GM12878 (cell line): Measurements from ENCODE around the gene DCPS. TPM values are rescaled to one million over a fixed set of nuclear protein-coding genes. Genes with fewer than 3 reads are reported as not detected.
A peak's percentile ranks its signal among the peaks of the same experiment; 100 is the strongest.

Experiments
- ATAC-seq: fragments of 200-7000 bp; cut with Tn5 transposase; 3 replicates; pipeline ENCODE4 v1.9.1; 2020; ENCODE audit warnings: mild to moderate bottlenecking, moderate library complexity
- BruUV-seq: library from RNA; stranded (reverse); fragments of 400-500 nt; replicated peaks from 2 replicates; lab custom pipeline; 2021; lab: Mats Ljungman, UMichigan
- CTCF ChIA-PET: fragments of 300-600 bp; sonication (Branson Sonifier 250); formaldehyde crosslinking; extraction: SDS; loops from one replicate; lab custom pipeline; 2021; ENCODE audit warnings: inconsistent platforms; lab: Yijun Ruan, JAX
- POLR2A ChIA-PET: fragments of 350-600 bp; formaldehyde crosslinking; extraction: SDS; loops from one replicate; lab custom pipeline; 2021; ENCODE audit warnings: inconsistent platforms; lab: Charles Lee
- RAD21 ChIA-PET: fragments of 300-600 bp; sonication (Branson Sonifier 250); formaldehyde crosslinking; loops from one replicate; lab custom pipeline; 2023; ENCODE audit warnings: antibody characterized with exemption; ENCODE audit not compliant: unreplicated experiment; lab: Charles Lee
- SMC1A ChIA-PET: fragments of 300-600 bp; sonication (Branson Sonifier 250); formaldehyde crosslinking; loops from one replicate; lab custom pipeline; 2023; ENCODE audit not compliant: unreplicated experiment, uncharacterized antibody; lab: Charles Lee
- DNase-seq: peaks from one replicate; pipeline ENCODE4 v3.0.0-alpha.2; 2011; ENCODE audit warnings: low read depth, low spot score
- FAIRE-seq: peaks from 3 replicates; lab custom pipeline; 2011; peaks lifted over from hg19 to GRCh38; lab: Jason Lieb, UNC
- H2AFZ ChIP-seq: 2 replicates; pipeline ENCODE4 v1.6.0; 2011; ENCODE audit warnings: low read depth, low read length, control low read depth; ENCODE audit not compliant: control insufficient read depth
- H3K27ac ChIP-seq: 2 replicates; pipeline ENCODE4 v1.5.1; 2011; ENCODE audit warnings: control low read depth; ENCODE audit not compliant: control insufficient read depth, insufficient read depth
- H3K27me3 ChIP-seq, 2 experiments: replicated peaks in 1 of 2; 2 replicates each; pipeline versions ENCODE4 v1.6.0 to v1.6.1; 2011; ENCODE audit warnings: low read length in 1 of 2; ENCODE audit not compliant: control insufficient read depth in 2 of 2, insufficient read depth in 2 of 2
- H3K36me3 ChIP-seq, 2 experiments: 2 replicates each; pipeline ENCODE4 v1.5.1; 2011; ENCODE audit warnings: low read length in 1 of 2; ENCODE audit not compliant: control insufficient read depth in 2 of 2, insufficient read depth in 2 of 2
- H3K4me1 ChIP-seq: 2 replicates; pipeline ENCODE4 v1.6.1; 2011; ENCODE audit warnings: mild to moderate bottlenecking, low read length, moderate library complexity, mixed read lengths; ENCODE audit not compliant: control insufficient read depth, insufficient read depth
- H3K4me2 ChIP-seq: 2 replicates; pipeline ENCODE4 v1.6.0; 2011; ENCODE audit warnings: control low read depth; ENCODE audit not compliant: control insufficient read depth, insufficient read depth
- H3K4me3 ChIP-seq: fragments of 200-600 bp; sonication (generic); 2 replicates; pipeline ENCODE4 v1.5.1; 2016
- H3K79me2 ChIP-seq: 2 replicates; pipeline ENCODE4 v1.6.0; 2011; ENCODE audit warnings: low read length; ENCODE audit not compliant: control insufficient read depth, insufficient read depth
- H3K9ac ChIP-seq: 2 replicates; pipeline ENCODE4 v1.8.0; 2011; ENCODE audit warnings: low read length, control low read depth, mixed read lengths; ENCODE audit not compliant: control insufficient read depth, insufficient read depth
- H3K9me3 ChIP-seq: replicated peaks from 3 replicates; pipeline ENCODE4 v1.5.1; 2011; ENCODE audit warnings: mild to moderate bottlenecking, low read length; ENCODE audit not compliant: control insufficient read depth, insufficient read depth
- H4K20me1 ChIP-seq: 2 replicates; pipeline ENCODE4 v1.6.0; 2011; ENCODE audit not compliant: control insufficient read depth, insufficient read depth
- BCL3 ChIP-seq: IDR thresholded peaks from 2 replicates; pipeline ENCODE4 v1.6.1; 2011; ENCODE audit warnings: borderline replicate concordance, low read depth, mild to moderate bottlenecking, moderate library complexity, low read length; ENCODE audit not compliant: insufficient read depth, poor library complexity, severe bottlenecking
- CEBPB ChIP-seq, 2 experiments: fragments of 150-350 bp in 1 of 2; IDR thresholded peaks; 2 replicates each; pipeline ENCODE4 v1.6.1; 2012 to 2014; ENCODE audit warnings: low read depth in 2 of 2, low read length in 2 of 2, borderline replicate concordance in 1 of 2, inconsistent platforms in 1 of 2
- FOS ChIP-seq: IDR thresholded peaks from 3 replicates; pipeline ENCODE4 v1.6.1; 2011; ENCODE audit warnings: borderline replicate concordance; ENCODE audit not compliant: insufficient read length; ENCODE audit errors: extremely low read depth
- FOXM1 ChIP-seq: IDR thresholded peaks from 2 replicates; pipeline ENCODE4 v1.6.1; 2012; ENCODE audit warnings: low read depth, mild to moderate bottlenecking, inconsistent platforms, low read length, moderate library complexity
- MTA3 ChIP-seq: IDR thresholded peaks from 2 replicates; pipeline ENCODE4 v1.6.1; 2012; ENCODE audit warnings: low read length, inconsistent platforms, borderline replicate concordance
- PKNOX1 ChIP-seq: fragments of 450-650 bp; IDR thresholded peaks from 2 replicates; pipeline ENCODE4 v1.6.1; 2016; ENCODE audit warnings: mild to moderate bottlenecking
- RB1 ChIP-seq: fragments of 450-650 bp; formaldehyde crosslinking; IDR thresholded peaks from 2 replicates; pipeline ENCODE4 v1.6.1; 2017; ENCODE audit warnings: mild to moderate bottlenecking, borderline replicate concordance
- RCOR1 ChIP-seq: conservative IDR thresholded peaks from 2 replicates; pipeline ENCODE4 v1.6.1; 2012; ENCODE audit warnings: low read depth, low read length, improper control_type of control experiment
- SMAD5 ChIP-seq: IDR thresholded peaks from 2 replicates; pipeline ENCODE4 v1.6.1; 2016; ENCODE audit warnings: antibody characterized with exemption, low read depth
- SREBF1 ChIP-seq: IDR thresholded peaks from 2 replicates; pipeline ENCODE4 v1.6.1; 2012; ENCODE audit warnings: mild to moderate bottlenecking, low read length
- TARDBP ChIP-seq: IDR thresholded peaks from 2 replicates; pipeline ENCODE4 v1.6.1; 2016; ENCODE audit warnings: borderline replicate concordance
- TCF12 ChIP-seq: IDR thresholded peaks from 2 replicates; pipeline ENCODE4 v1.6.1; 2011; ENCODE audit warnings: low read depth, mild to moderate bottlenecking, low read length
- ZNF274 ChIP-seq: IDR thresholded peaks from one replicate; pipeline ENCODE4 v1.8.0; 2011; ENCODE audit not compliant: insufficient read length, insufficient read depth
- ZNF592 ChIP-seq: fragments of 450-650 bp; IDR thresholded peaks from 2 replicates; pipeline ENCODE4 v1.6.1; 2017; ENCODE audit warnings: mild to moderate bottlenecking, moderate library complexity
- WGBS: methylation state at CpG from one replicate; pipeline ENCODE4 v1.1.6; 2016; ENCODE audit warnings: low lambda C conversion rate; ENCODE audit not compliant: insufficient replicate concordance, insufficient coverage; ENCODE audit errors: missing lambda C conversion rate; 5-methylcytosine and 5-hydroxymethylcytosine counted together
- in situ Hi-C: fragments of 300-500 bp; cut with MboI; formaldehyde crosslinking; loops from 9 replicates; pipeline ENCODE4 v1.14.3; 2018; ENCODE audit warnings: mixed read lengths
- intact Hi-C: fragments of 100-400 bp; cut with micrococcal nuclease; formaldehyde crosslinking; loops from one replicate; pipeline ENCODE4 v1.14.2; 2022; ENCODE audit not compliant: unreplicated experiment
- polyA plus RNA-seq, 11 experiments: library from polyadenylated mRNA; depleted of rRNA in 4 of 11; unstranded in 6 of 11; stranded (reverse) in 5 of 11; fragments of >200 nt; fragmentation: Nextera tagmentation in 4 of 11; fragmentation: Illumina TruSeq in 1 of 11; extraction: Ambion mirVana in 4 of 11; extraction: Trizol in 1 of 11; gene quantifications; 1 replicate in 1 of 11; 2 replicates in 10 of 11; pipeline versions ENCODE4 v1.2.1 to v1.2.3, GENCODE V29; 2011 to 2016; ENCODE audit warnings: inconsistent platforms in 2 of 11, missing spikeins in 2 of 11, low read depth in 1 of 11
- total RNA-seq, 4 experiments: library from RNA; depleted of rRNA in 3 of 4; stranded (reverse); fragments of >200 nt in 3 of 4; fragmentation: Illumina TruSeq in 1 of 4; extraction: Trizol in 1 of 4; gene quantifications; 2 replicates each; pipeline versions ENCODE4 v1.2.1 to v1.2.3, GENCODE V29; 2013 to 2021
- TF ChIP-seq, protein P1 (sequence below): fragments of 450-650 bp; IDR thresholded peaks from 2 replicates; pipeline ENCODE4 v1.6.1; 2017; ENCODE audit warnings: low read depth, mild to moderate bottlenecking, moderate library complexity
- TF ChIP-seq, protein P2 (sequence below): fragments of 450-650 bp; IDR thresholded peaks from 2 replicates; pipeline ENCODE4 v1.6.1; 2017; ENCODE audit warnings: borderline replicate concordance

Gene DCPS
- total and polyA plus RNA-seq, 10 of the 15 experiments (the other 5 are each of a cell fraction or from before 2014, with no cell fraction given) = 23.5 to 101 (median 67.4) TPM

DNA sequence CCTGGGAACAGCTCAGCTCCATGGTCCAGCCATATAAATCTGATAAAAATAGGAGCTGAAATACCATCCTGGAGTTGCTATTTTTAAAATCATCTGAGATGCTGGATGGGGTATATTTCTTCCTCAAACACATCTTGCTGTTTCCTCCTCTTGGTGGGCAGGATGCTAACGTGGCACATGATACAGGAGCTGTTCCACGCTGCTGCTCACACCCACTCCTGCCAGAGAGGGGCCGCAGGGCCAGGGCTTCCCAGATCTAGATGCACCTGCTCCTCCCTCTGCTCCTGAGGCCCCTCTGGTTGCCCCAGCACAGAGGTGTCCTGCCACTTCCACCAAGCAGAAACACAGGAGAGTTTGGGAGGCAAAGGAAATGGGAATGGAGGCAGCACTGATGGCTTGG is 48.3 kb downstream of the DCPS start:
- ChIA-PET POLR2A (no interaction called here), SMC1A (no interaction called here), RAD21 (no interaction called here), CTCF (no interaction called here)
- no peak overlapping the region for H2AFZ ChIP-seq
- 64% methylated on average over 3 of the region's 3 CpGs for WGBS
- no peak overlapping the region for H3K27ac ChIP-seq
- H3K4me3 ChIP-seq = no peak overlapping the region; the same call in 1 of the 2 replicates
- no peaks in the 10 kb centered on the region for H3K27me3 ChIP-seq
- no peaks in the 10 kb centered on the region for H3K9me3 ChIP-seq
- intact Hi-C loops (no loop called here), in situ Hi-C loops (no loop called here)
- peaks cover 0 to 4% of the 10 kb centered on the region in 2 experiments; a peak in 2 of 4 replicates for H3K36me3 ChIP-seq
- peak overlapping the region; percentile 11; the same call in 1 of the 2 replicates for H3K4me2 ChIP-seq
- no peaks in the 10 kb centered on the region for H4K20me1 ChIP-seq
- no peak overlapping the region for H3K9ac ChIP-seq
- DNase-seq (no peak), FAIRE-seq (no peak), ATAC-seq (no peak)
- H3K79me2 ChIP-seq = peaks cover 17% of the 10 kb centered on the region
- peaks cover 21% of the 10 kb centered on the region for H3K4me1 ChIP-seq
- BruUV-seq = no TSS peak
- TF ChIP-seq PKNOX1 = no peak
- TF ChIP-seq CEBPB (IDR thresholded peaks at IDR 0.05; ENCODE audit: borderline replicate concordance in 1 of 2, low read depth in 2 of 2, low read length in 2 of 2) = no peak
- no peak for TF ChIP-seq MTA3
- no peak for TF ChIP-seq RB1
- TF ChIP-seq, protein P1, sequence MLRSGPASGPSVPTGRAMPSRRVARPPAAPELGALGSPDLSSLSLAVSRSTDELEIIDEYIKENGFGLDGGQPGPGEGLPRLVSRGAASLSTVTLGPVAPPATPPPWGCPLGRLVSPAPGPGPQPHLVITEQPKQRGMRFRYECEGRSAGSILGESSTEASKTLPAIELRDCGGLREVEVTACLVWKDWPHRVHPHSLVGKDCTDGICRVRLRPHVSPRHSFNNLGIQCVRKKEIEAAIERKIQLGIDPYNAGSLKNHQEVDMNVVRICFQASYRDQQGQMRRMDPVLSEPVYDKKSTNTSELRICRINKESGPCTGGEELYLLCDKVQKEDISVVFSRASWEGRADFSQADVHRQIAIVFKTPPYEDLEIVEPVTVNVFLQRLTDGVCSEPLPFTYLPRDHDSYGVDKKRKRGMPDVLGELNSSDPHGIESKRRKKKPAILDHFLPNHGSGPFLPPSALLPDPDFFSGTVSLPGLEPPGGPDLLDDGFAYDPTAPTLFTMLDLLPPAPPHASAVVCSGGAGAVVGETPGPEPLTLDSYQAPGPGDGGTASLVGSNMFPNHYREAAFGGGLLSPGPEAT = no peak
- TF ChIP-seq, protein P2, sequence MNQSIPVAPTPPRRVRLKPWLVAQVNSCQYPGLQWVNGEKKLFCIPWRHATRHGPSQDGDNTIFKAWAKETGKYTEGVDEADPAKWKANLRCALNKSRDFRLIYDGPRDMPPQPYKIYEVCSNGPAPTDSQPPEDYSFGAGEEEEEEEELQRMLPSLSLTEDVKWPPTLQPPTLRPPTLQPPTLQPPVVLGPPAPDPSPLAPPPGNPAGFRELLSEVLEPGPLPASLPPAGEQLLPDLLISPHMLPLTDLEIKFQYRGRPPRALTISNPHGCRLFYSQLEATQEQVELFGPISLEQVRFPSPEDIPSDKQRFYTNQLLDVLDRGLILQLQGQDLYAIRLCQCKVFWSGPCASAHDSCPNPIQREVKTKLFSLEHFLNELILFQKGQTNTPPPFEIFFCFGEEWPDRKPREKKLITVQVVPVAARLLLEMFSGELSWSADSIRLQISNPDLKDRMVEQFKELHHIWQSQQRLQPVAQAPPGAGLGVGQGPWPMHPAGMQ = no peak
- no peak for TF ChIP-seq SMAD5
- no peak for TF ChIP-seq FOS
- no peak for TF ChIP-seq TCF12
- TF ChIP-seq RCOR1 = no peak
- no peak for TF ChIP-seq TARDBP
- TF ChIP-seq BCL3 = no peak
- TF ChIP-seq ZNF274 = no peak
- no peak for TF ChIP-seq ZNF592
- TF ChIP-seq FOXM1 = no peak
- no peak for TF ChIP-seq SREBF1
